ENCODE measurements around the gene POLR1A.

Gene POLR1A

GRCh38 chr2:86036669-86037138 is 69.0 kb downstream of the POLR1A start:
- no peak for DNase-seq

- DNase-seq: no peak
Observed at GRCh38 chr2:86035883-86036668, 69.6 kb downstream of the POLR1A start.

GRCh38 chr2:86035376-86035882 is 70.3 kb downstream of the POLR1A start:
- DNase-seq: no peak

- DNase-seq: no peak
Observed at GRCh38 chr2:86033751-86034692, 71.7 kb downstream of the POLR1A start.

GRCh38 chr2:86032861-86033595 is 72.7 kb downstream of the POLR1A start:
- DNase-seq: no peak

GRCh38 chr2:86031606-86032005 is 74.1 kb downstream of the POLR1A start:
- no peak for DNase-seq

GRCh38 chr2:86031151-86031550 is 74.5 kb downstream of the POLR1A start:
- no peak for DNase-seq

GRCh38 chr2:86029873-86030272 is 75.8 kb downstream of the POLR1A start:
- DNase-seq: no peak

GRCh38 chr2:86028766-86029381 is 76.8 kb downstream of the POLR1A start:
- no peak for DNase-seq

- DNase-seq: no peak
Observed at GRCh38 chr2:86027922-86028765, 77.5 kb downstream of the POLR1A start.

- DNase-seq: no peak
Observed at GRCh38 chr2:86027196-86027921, 78.3 kb downstream of the POLR1A start.

GRCh38 chr2:86026744-86027065 is 79.0 kb downstream of the POLR1A start:
- no peak for DNase-seq

GRCh38 chr2:86025976-86026743 is 79.5 kb downstream of the POLR1A start:
- no peak for DNase-seq

GRCh38 chr2:86025229-86025820 is 80.4 kb downstream of the POLR1A start:
- DNase-seq: no peak

- DNase-seq: no peak
Observed at GRCh38 chr2:86023366-86023712, 82.3 kb downstream of the POLR1A start.

- DNase-seq: no peak
Observed at GRCh38 chr2:86022661-86023365, 82.9 kb downstream of the POLR1A start.

- no peak for DNase-seq
Observed at GRCh38 chr2:86021396-86022378, 84.0 kb downstream of the POLR1A start.

GRCh38 chr2:86020984-86021383 is 84.7 kb downstream of the POLR1A start:
- no peak for DNase-seq

Measured in NCI-H1930 (cell line).